GM18499 (cell line): ENCODE measurements around the gene DHRS4.
"Not testable (repeated sequence)": the region's sequence is repeated elsewhere in the genome, so short reads cannot be mapped to it uniquely, and the experiment has no call there.

ENCODE experiments used
- ATAC-seq: cut with Tn5 transposase; IDR thresholded peaks from one replicate; pipeline ENCODE4 v1.9.1; 2021; ENCODE audit warnings: moderate number of reproducible peaks; ENCODE audit not compliant: insufficient read depth, unreplicated experiment

The DHRS4 gene

GRCh38 chr14:24015745-24016144 is 62.2 kb downstream of the DHRS4 start:
- not testable (repeated sequence) for ATAC-seq
